Fibroblast of pulmonary artery (primary cell): ENCODE measurements around the gene TCAF1.
"Not testable (repeated sequence)": the region's sequence is repeated elsewhere in the genome, so short reads cannot be mapped to it uniquely, and the experiment has no call there.

Experiments used
- DNase-seq: peaks from one replicate; pipeline ENCODE4 v3.0.0-alpha.2; 2010; ENCODE audit warnings: low read depth
- H3K4me3 ChIP-seq: replicated peaks from 2 replicates; pipeline ENCODE4 v1.5.1; 2011; ENCODE audit warnings: low read depth, mild to moderate bottlenecking, control low read depth, low read length, moderate library complexity
- TF ChIP-seq, protein P1 (sequence below): IDR thresholded peaks from 2 replicates; pipeline ENCODE4 v1.5.1; 2011; ENCODE audit warnings: mild to moderate bottlenecking, control low read depth, low read length, inconsistent platforms; ENCODE audit errors: missing control alignments

The TCAF1 gene

GRCh38 chr7:143884969-143885559 is 16.9 kb downstream of the TCAF1 start:
- DNase-seq: peak; percentile 77
- TF ChIP-seq, protein P1, sequence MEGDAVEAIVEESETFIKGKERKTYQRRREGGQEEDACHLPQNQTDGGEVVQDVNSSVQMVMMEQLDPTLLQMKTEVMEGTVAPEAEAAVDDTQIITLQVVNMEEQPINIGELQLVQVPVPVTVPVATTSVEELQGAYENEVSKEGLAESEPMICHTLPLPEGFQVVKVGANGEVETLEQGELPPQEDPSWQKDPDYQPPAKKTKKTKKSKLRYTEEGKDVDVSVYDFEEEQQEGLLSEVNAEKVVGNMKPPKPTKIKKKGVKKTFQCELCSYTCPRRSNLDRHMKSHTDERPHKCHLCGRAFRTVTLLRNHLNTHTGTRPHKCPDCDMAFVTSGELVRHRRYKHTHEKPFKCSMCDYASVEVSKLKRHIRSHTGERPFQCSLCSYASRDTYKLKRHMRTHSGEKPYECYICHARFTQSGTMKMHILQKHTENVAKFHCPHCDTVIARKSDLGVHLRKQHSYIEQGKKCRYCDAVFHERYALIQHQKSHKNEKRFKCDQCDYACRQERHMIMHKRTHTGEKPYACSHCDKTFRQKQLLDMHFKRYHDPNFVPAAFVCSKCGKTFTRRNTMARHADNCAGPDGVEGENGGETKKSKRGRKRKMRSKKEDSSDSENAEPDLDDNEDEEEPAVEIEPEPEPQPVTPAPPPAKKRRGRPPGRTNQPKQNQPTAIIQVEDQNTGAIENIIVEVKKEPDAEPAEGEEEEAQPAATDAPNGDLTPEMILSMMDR: no peak
- peak overlapping the region; percentile 78 for H3K4me3 ChIP-seq

GRCh38 chr7:143884241-143884968 is 17.6 kb downstream of the TCAF1 start:
- TF ChIP-seq, protein P1: no peak
- peak overlapping the region; percentile 78 for H3K4me3 ChIP-seq
- DNase-seq: no peak

- DNase-seq: peak; percentile 69
- TF ChIP-seq, protein P1: no peak
- peak overlapping the region; percentile 72 for H3K4me3 ChIP-seq
These were observed 19.3 kb downstream of the TCAF1 start for GRCh38 chr7:143882604-143883078.

- DNase-seq: peak; percentile 85
- TF ChIP-seq, protein P1: no peak
- H3K4me3 ChIP-seq: peak overlapping the region; percentile 72
These were observed 19.9 kb downstream of the TCAF1 start for GRCh38 chr7:143882020-143882603.

DNA sequence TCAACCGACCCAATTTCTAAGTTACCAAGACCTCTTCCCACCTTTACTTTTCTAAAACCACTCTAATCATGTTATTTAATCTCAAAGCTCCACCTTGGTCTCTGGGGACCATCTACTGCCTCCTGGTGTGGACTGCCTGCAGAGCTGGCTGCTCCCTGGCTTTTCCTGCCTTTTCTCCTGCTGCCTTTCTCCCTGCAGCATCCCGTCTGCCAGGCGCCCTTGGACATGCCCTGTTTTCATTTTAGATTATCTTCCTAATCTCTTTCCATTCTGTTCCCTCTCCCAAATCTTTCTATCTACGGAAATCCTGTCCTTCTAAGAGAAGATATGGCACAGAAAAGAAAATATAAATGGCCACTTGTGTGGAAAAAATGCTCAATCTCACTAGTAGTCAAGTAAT is 23.1 kb downstream of the TCAF1 start:
- H3K4me3 ChIP-seq: no peak overlapping the region
- DNase-seq: no peak
- TF ChIP-seq, protein P1: no peak

DNA sequence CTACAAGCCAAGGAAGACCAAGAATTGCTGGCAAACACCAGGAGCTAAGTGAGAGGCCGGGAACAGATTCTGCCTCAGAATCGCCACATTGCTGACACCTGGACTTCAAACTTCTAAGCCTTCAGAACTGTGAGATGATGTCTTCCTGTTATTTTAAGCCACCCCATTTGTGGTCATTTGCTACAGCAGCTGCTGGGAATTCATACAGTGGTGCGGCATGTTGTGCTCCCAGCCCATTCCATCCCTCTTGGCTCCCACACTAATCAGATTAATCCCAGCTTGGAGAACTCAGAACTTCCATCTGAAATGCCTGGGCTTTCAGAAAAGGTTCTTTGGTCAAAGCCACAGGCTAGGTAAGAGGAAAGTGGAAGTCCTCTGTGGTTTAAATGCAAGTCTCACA is 24.9 kb downstream of the TCAF1 start:
- DNase-seq: no peak
- TF ChIP-seq, protein P1: no peak

GRCh38 chr7:143876218-143876617 is 25.8 kb downstream of the TCAF1 start:
- no peak for DNase-seq
- no peak overlapping the region for H3K4me3 ChIP-seq
- TF ChIP-seq, protein P1: no peak

More for the DNA sequence above, 24.9 kb downstream of the TCAF1 start:
- H3K4me3 ChIP-seq: no peak overlapping the region

- not testable (repeated sequence) for DNase-seq, H3K4me3 ChIP-seq
These were observed 28.7 kb downstream of the TCAF1 start for GRCh38 chr7:143873242-143873641.

DNA sequence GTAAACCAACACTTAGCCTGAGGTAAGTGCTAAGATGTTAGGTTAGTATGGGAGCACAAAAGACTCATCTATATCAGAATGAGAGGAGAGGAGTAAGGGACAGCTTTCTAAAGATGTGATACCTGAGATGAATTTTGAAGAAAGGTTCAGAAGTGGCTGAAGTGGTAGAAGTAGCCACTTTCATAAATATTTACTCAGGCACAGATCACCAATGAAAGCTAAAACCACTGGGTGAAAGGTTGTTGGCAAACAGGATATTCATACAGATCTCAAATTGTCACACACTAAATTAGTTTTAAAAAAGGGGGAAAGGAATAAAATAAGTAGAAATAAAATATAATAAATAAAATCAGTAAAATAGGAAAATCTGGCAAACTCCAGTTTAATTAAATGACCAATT is 30.4 kb downstream of the TCAF1 start:
- H3K4me3 ChIP-seq, DNase-seq: not testable (repeated sequence)

DNA sequence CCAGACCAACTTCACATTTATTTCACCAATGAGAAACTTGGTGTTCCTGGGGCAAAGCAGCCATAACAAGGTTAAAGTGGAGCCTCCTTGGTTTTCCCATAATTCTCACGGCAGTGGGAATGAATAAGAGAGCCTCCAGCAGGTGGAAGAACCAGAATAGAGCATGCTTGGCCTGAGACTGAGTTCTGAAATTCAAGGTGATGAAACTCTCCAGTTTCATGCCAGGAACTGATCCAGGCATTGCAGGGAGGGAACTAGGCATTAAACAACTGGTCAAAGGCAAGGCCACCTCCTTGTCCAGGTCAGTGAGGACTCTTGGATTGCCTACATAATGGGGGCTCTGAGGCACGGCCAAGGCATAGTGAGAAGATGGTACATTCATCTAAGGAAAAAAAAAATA is 44.0 kb downstream of the TCAF1 start:
- DNase-seq, H3K4me3 ChIP-seq: not testable (repeated sequence)
